ENCODE results near the gene MPND. TPM values are rescaled to one million over a fixed set of nuclear protein-coding genes. Genes with fewer than 3 reads are reported as not detected.

The MPND gene
- total RNA-seq, 3 donors from 2014 or later, result 43.8 to 82.8 (median 49.0) TPM

DNA sequence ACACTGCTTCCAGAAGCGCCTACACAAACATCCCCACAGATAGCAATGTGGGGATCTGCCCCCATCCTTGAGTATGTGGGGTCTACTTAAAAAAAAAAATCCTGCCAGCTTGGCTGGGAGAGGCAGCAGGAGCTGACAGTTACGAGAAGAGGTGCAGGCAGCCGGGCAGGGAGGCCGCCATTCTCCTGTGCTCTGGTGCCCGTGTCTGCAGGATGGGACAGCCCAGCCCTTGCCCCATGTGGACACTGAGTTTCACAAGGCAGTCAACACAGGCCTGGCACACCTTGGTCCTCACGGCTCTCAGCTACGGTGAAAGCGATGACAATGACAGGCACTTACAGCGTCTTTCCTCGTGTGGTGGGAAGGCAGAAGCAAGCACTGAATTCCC, 24.0 kb downstream of the MPND start:
- Histone ChIP-seq H3K36me3 (ENCODE audit: low read depth) (no peaks in the 10 kb centered on the region), H3K4me3 (no peak overlapping the region), H3K4me1 (ENCODE audit: low read depth) (peaks cover 34% of the 10 kb centered on the region), H3K9me3 (no peaks in the 10 kb centered on the region)
- TF ChIP-seq, protein P1, sequence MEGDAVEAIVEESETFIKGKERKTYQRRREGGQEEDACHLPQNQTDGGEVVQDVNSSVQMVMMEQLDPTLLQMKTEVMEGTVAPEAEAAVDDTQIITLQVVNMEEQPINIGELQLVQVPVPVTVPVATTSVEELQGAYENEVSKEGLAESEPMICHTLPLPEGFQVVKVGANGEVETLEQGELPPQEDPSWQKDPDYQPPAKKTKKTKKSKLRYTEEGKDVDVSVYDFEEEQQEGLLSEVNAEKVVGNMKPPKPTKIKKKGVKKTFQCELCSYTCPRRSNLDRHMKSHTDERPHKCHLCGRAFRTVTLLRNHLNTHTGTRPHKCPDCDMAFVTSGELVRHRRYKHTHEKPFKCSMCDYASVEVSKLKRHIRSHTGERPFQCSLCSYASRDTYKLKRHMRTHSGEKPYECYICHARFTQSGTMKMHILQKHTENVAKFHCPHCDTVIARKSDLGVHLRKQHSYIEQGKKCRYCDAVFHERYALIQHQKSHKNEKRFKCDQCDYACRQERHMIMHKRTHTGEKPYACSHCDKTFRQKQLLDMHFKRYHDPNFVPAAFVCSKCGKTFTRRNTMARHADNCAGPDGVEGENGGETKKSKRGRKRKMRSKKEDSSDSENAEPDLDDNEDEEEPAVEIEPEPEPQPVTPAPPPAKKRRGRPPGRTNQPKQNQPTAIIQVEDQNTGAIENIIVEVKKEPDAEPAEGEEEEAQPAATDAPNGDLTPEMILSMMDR (IDR thresholded peaks at IDR 0.05), result no peak
- no peak for ATAC-seq
- intact Hi-C loops (cut with DNase I, micrococcal nuclease), result no loop called here
- no peak for DNase-seq

DNA sequence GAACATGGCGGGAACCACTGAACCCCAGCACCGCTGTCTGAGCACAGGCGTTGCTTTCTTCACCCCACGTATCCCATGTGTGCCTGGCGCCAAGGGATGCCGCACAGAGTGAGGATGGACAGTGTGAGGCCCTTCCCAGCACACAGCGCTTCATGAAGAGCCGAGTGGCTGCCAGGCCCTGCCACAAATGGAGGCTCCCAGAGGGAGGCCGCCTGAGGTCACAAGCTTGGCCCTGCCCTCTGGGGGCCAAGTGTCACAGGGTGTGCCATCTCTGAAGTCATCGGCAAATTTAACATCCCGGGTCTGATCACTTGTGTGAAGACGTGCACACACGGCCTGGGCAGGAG, 24.4 kb downstream of the MPND start:
- Histone ChIP-seq H3K9me3 (no peaks in the 10 kb centered on the region), H3K4me1 (ENCODE audit: low read depth) (peaks cover 34% of the 10 kb centered on the region), H3K4me3 (no peak overlapping the region), H3K36me3 (ENCODE audit: low read depth) (no peaks in the 10 kb centered on the region)
- DNase-seq (no peak), ATAC-seq (no peak)
- TF ChIP-seq, protein P1 (IDR thresholded peaks at IDR 0.05), result no peak
- intact Hi-C loops (cut with DNase I, micrococcal nuclease), result no loop called here

DNA sequence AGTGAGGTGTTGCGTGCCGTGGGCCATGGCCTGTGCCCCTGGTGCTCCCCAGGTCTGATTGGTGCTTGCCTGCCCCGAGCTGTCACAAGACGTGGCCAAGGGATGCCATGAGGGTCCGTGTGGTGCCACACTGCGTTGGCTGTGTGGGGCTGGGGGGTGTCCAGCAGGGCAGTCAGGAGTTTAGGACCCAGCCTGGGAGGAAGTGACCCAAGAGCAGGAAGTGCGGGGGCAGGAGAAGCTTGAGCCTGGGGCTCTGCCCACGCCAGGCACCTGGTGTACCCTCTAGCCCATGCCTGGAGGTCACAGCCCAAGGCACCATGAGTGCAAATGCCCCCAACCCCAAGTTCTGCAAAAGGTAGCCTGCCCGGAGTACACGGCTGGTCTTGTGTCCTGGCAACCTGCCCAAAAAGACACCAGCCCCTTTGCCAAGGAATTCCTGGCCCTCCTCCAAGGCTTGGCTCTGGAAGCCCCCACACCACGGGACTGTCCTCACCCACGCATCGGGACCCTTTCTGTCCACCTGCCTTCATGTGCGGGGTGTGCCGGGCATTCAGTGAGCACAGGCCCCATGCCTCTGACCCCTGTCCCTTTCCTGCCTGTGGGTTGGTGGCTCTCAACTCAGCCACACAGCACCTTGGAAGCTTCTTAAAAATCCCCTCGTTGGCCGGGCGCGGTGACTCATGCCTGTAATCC, 24.9 kb downstream of the MPND start:
- Histone ChIP-seq H3K9me3 (no peaks in the 10 kb centered on the region), H3K4me3 (no peak overlapping the region), H3K4me1 (ENCODE audit: low read depth) (peaks cover 38% of the 10 kb centered on the region), H3K36me3 (ENCODE audit: low read depth) (no peaks in the 10 kb centered on the region)
- intact Hi-C loops (cut with DNase I, micrococcal nuclease), result no loop called here
- ATAC-seq (no peak), DNase-seq (no peak)
- TF ChIP-seq, protein P1 (IDR thresholded peaks at IDR 0.05), result no peak

DNA sequence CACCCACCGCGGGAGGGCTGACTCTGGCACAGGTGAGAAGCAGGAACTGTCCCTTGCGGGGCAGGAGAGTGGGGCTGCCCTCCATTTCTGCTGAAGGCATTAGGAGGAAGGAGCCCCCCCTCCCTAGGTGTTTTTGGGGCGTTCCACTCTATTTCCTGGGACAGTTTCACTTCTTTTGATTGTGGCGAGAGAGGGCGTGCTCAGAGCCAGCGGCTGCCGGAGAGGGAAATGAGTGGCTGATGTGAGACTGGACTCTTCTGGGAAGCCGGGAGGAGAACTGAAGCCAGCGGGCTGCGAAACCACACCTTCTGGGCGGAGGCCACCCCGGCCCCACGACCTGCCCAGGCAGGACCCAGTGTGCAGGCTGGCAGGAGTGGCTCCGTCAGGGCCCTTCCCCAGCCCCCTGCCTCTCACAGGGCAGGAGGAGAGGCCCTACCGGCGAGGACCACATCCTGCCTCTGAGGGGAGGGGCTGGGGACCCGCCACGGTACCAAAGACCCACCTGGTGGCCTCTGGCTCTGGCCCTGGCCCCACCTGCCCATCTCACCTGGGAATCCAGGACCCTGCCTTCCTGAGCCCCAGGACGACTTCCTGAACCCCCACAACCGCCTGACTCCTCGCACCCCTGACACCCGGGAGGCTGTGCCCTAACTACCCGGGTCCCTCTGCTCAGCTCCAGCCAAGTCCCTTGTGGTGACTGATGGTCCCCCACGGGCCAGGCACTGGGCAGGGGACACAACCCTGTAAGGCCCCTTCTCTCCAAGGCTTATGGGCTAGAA, 25.9 kb downstream of the MPND start:
- Histone ChIP-seq H3K4me1 (ENCODE audit: low read depth) (peaks cover 48% of the 10 kb centered on the region), H3K4me3 (no peak overlapping the region), H3K9me3 (no peaks in the 10 kb centered on the region), H3K36me3 (ENCODE audit: low read depth) (no peaks in the 10 kb centered on the region)
- DNase-seq (peak; percentile 75 to 89 (median 84)), ATAC-seq (peak; percentile 85)
- TF ChIP-seq, protein P1 (IDR thresholded peaks at IDR 0.05), result no peak
- intact Hi-C loops (cut with DNase I, micrococcal nuclease), result no loop called here

DNA sequence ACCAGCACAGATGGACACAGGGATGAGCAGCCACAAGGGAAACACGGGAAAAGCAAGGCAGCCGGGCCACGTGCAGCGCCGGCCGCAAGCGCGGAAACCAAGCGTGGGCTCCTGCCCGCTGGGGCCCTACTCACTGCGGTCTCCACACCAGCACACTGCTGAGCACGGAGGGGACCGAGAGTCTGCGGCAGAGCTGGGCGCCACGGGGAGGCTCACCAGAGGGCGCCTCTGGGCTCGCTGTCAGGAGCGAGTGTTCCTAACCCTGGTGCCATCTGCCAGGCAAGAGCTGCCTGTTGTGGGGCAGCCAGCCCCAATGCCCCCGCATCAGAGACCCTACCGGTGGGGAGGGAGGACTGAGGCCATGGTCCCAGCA, 26.5 kb downstream of the MPND start:
- Histone ChIP-seq H3K4me3 (no peak overlapping the region), H3K4me1 (ENCODE audit: low read depth) (peaks cover 54% of the 10 kb centered on the region), H3K36me3 (ENCODE audit: low read depth) (no peaks in the 10 kb centered on the region), H3K9me3 (no peaks in the 10 kb centered on the region)
- DNase-seq (peak; percentile 70 to 84 (median 78)), ATAC-seq (peak; percentile 74)
- TF ChIP-seq, protein P1 (IDR thresholded peaks at IDR 0.05), result peak; percentile 25
- intact Hi-C loops (cut with DNase I, micrococcal nuclease), result no loop called here
